Airway epithelial cell (primary cell): Measurements from ENCODE around the gene TUBB. TPM values are rescaled to one million over a fixed set of nuclear protein-coding genes. Genes with fewer than 3 reads are reported as not detected.

Experiments
- total RNA-seq: library from RNA; depleted of rRNA; stranded (reverse); fragments of >200 nt; gene quantifications from 2 replicates; pipeline ENCODE4 v1.2.3, GENCODE V29; 2015

The TUBB gene
- 601 and 896 TPM in 2 replicates for total RNA-seq

DNA sequence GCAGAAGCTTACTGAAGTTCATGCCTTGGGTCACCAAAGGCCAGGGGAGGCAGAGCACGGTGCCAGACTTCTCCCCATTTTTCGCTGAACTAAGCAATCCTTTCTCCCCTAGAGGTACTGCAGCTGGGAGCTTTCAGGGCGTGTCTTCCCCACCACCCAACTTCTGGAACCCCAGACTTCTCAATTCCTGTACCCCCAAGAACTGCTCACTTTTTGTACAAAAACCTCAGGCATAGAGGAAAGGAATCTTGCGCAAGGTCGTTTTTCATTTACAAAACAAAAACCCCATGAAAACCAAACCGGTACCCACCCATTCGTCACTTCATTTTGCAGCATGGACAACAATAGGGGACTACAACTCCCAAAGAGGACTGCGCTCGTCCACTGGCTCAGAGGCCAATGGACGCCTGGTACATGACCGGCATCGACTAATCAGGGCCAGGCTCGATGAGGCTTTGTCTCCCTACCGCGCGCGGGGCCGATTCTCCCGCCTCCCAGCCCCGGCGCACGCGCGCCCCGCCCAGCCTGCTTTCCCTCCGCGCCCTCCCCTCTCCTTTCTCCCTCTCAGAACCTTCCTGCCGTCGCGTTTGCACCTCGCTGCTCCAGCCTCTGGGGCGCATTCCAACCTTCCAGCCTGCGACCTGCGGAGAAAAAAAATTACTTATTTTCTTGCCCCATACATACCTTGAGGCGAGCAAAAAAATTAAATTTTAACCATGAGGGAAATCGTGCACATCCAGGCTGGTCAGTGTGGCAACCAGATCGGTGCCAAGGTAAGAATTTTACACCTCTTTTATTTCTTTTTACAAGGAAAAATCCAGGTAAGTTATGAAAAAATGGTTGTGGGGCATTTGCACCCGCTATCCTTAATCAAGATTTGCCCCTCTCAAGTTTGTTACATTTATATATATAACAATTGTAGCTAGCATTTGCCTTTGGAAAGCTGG, at the start of gene TUBB:
Gene TUBB (plus strand): TSS at position 562 of the 947 bp plus-strand sequence. CDS start 155 bp downstream, at position 717.

DNA sequence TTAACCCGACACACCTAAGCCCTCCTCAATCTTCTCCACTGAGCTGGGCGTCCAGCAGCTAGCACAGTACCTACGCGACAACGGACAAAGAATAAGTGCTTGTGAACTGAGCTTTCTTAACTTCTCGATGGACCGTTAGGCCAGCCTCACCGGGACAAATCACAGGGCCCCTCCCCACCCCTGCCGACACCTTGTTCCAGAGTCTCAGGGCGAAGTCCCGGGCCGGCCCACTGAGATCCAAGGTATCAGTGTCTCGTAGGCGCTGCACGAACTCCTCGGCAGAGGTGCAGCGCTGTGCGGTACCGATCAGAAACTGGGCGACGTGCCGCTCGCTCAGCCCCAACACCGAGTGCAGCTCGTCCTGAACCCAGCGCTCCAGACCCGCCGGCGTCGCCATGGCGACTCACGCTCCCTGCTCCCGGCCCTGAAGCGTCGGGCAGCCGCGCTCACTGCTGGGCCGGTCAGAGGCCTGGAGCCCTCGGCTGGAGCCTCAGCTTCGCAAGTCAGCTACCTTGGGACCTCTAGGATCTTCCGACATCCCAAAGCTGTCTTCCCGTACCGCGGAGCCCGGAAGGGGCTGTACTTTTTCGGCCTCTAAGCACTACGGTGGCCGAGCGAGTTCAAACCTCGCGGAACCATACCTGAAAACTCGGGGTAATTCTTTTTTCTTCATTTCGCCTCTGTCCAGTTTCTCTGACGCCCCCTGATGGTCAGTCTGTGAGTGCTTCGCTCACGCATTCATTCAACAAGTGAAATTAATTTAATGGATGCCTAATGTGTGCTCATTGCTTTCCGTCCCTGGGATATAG, 47.5 kb upstream of the TUBB start, which contains the start of gene DHX16:
Gene DHX16 (minus strand): TSS at position 562 of the 809 bp plus-strand sequence. CDS start 165 bp downstream, at position 397.

DNA sequence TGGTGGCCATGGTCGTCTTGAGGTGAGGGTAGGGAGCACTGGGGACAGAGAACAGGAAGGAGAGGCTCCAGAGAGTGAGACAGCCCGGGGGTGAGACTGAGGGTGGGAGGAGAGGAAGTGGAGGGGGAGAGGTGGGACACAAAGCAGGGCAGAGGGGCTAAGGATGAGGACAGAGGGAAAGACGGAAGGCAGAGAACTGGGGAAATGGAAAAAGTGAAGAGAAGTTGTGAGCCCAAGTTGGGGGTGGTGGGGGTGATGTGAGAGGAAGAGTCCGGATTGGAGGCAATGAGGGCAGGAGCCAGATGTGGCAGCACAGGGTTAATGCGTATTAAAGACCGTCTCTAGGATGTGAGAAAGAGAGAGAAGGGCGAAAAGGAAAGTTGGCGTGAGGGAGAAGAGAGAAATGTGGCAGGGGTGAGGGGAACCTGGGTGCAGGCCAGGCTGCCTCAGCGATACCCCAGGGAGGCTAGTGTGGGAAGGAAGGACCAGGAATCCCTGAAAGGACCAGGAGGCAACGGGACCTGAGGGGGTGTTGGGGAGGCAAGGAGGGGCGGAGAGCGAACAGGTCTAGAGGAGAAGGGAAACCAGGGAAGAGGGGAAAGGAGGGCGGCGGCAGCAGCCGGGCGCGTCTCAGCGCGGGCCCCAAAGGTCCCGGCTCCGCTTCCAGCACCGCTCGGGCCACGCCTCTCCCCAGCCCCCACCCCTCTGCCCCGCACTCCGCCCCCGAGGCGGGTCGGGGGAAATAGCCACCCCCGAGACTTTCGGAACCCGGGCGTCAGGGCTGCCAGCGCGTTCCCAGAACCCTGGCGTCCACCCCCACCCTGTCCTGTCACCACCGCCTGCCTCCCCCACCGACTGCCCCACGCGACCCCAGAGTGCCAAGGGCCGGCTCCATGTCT, 33.9 kb upstream of the TUBB start, which contains the start of gene PPP1R18:
Gene PPP1R18 (minus strand): TSS at position 637 of the 899 bp plus-strand sequence. CDS start 627 bp downstream, at position 10.

GRCh38 chr6:30690403-30691207, 29.5 kb upstream of the TUBB start, which contains the start of gene NRM:
Gene NRM, minus strand, starts transcription at chr6:30690984. Its CDS starts 10 bp downstream, at chr6:30690974.

DNA sequence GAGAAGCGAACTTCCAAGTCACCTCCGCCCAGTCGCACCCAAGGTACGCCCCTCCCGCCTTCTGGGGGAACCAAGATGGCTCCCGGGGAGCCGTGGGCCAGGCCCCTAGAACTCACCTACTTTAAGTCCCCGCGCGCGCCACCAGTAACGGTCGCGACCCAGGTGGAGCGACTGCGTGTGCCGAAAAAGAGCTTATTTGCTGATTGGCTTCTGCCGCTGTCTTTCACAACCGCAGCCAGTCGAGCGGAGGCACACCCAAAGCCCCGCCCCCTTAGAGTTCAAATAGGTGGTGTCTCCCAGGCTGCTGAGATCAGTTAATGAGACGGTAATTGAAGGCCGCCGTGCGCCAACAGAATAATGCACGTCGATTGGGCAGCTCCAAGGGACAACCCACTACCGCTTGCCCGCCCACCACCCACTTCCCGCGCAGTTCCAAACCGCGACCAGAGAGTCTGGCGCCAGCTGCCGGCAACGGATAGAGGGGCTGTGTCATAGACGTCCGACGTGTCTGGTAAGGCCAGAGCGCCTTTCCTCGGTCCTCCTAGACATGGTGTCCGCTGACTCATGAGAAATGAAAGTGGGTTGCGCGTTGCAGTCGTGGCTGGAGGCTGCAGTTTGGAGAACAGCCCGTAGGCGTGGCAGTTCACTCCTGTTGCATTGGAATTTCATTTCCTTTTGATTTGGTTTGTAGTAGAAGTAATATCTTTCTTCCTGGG, 2.9 kb upstream of the TUBB start, which contains the start of gene MDC1:
Gene MDC1 (minus strand): TSS at position 153 of the 716 bp plus-strand sequence. CDS start 2,106 bp downstream, outside the sequence.

GRCh38 chr6:30742316-30743098, 22.4 kb downstream of the TUBB start, which contains the start of gene FLOT1:
Gene FLOT1, minus strand, starts transcription at chr6:30742687. Its CDS starts 498 bp downstream, at chr6:30742189.

DNA sequence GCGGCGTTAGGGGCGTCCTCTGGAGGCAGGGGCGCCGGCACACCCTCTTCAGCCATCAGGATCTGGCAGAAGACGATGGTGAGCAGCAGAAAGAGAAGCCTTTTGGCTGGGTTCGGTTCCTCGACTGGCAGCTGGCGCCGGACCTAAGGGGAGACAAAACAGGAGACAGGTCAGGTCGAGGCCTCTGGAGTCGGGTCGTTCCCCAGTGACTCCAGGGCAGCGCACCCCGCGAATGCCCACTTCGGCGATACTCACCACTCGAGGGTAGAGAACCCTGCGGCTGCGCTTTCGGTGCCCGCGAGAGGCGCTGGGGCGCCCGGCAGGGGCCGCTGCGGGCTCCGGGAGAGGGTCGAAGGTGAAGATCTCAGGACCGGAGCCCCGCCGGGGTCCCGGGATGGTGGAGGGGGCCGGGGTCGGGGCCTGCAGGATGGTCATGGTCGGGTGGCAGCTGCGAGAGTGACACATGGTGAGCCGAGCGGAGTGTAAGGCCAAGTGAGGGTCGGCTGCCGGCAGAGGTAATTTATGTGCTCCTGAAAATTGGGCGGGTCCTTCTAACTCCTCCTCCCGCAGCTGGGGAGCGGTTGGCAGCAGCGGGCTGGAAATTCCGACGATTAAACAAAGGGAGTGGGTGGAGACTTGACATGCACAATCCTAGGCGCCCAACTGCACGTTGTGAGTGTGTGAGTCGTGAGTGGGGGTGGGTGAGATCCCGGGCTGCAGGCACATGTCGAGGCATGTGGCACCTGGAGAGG, 24.1 kb downstream of the TUBB start, which contains the start of gene IER3:
Gene IER3 (minus strand): TSS at position 494 of the 752 bp plus-strand sequence. CDS start 29 bp downstream, at position 465.

Other genes starting within 250 kb of the TUBB start
- gene HLA-E, start 230.8 kb upstream of the TUBB start, total RNA-seq = 130 and 131 TPM in 2 replicates
- 36.1 and 49.5 TPM in 2 replicates for gene GNL1, start 163.9 kb upstream of the TUBB start, total RNA-seq
- gene PRR3, start 163.1 kb upstream of the TUBB start, total RNA-seq = 2.9 and 8.5 TPM in 2 replicates
- 43.1 and 44.7 TPM in 2 replicates for gene ABCF1, start 148.9 kb upstream of the TUBB start, total RNA-seq
- 16.3 and 29.3 TPM in 2 replicates for gene PPP1R10, start 103.1 kb upstream of the TUBB start, total RNA-seq
- 46.5 and 60.3 TPM in 2 replicates for gene MRPS18B, start 102.5 kb upstream of the TUBB start, total RNA-seq
- 4.6 and 5.3 TPM in 2 replicates for gene ATAT1, start 93.5 kb upstream of the TUBB start, total RNA-seq
- gene C6orf136, start 73.2 kb upstream of the TUBB start, total RNA-seq = 10.2 and 10.6 TPM in 2 replicates
- 25.9 and 36.0 TPM in 2 replicates for gene DHX16, start 47.3 kb upstream of the TUBB start, total RNA-seq
- gene PPP1R18, start 33.7 kb upstream of the TUBB start, total RNA-seq = 34.1 and 44.7 TPM in 2 replicates
- gene NRM, start 29.4 kb upstream of the TUBB start, total RNA-seq = 7.4 and 13.3 TPM in 2 replicates
- 13.8 and 15.9 TPM in 2 replicates for gene MDC1, start 3.1 kb upstream of the TUBB start, total RNA-seq
- gene FLOT1, start 22.3 kb downstream of the TUBB start, total RNA-seq = 32.4 and 36.5 TPM in 2 replicates
- 285 and 337 TPM in 2 replicates for gene IER3, start 24.2 kb downstream of the TUBB start, total RNA-seq
- 227 and 243 TPM in 2 replicates for gene DDR1, start 164.2 kb downstream of the TUBB start, total RNA-seq
- gene GTF2H4, start 187.9 kb downstream of the TUBB start, total RNA-seq = 12.6 and 15.9 TPM in 2 replicates
- 17.5 and 23.5 TPM in 2 replicates for gene VARS2, start 193.9 kb downstream of the TUBB start, total RNA-seq
- not detected in 2 replicates for gene SFTA2, start 211.8 kb downstream of the TUBB start, total RNA-seq
- not detected in 2 replicates for gene MUCL3, start 220.6 kb downstream of the TUBB start, total RNA-seq